ENCODE data around the gene CLMP. TPM values are rescaled to one million over a fixed set of nuclear protein-coding genes. Genes with fewer than 3 reads are reported as not detected.
"Not testable (repeated sequence)": the region's sequence is repeated elsewhere in the genome, so short reads cannot be mapped to it uniquely, and the experiment has no call there.

Gene CLMP
- total RNA-seq, 1 donor from 2014 or later, result 0.45 TPM

- DNase-seq (ENCODE audit: low spot score) (no peak), ATAC-seq (no peak)
Observed at GRCh38 chr11:123218451-123218850, 23.4 kb upstream of the CLMP start.

- ATAC-seq, result no peak
Observed at GRCh38 chr11:123217897-123218296, 22.8 kb upstream of the CLMP start.

GRCh38 chr11:123216249-123216648 lies 21.2 kb upstream of the CLMP start:
- ATAC-seq, result no peak

More at GRCh38 chr11:123217897-123218296, 22.8 kb upstream of the CLMP start:
- no peak for DNase-seq (ENCODE audit: low spot score)

GRCh38 chr11:123214940-123215339 lies 19.9 kb upstream of the CLMP start:
- no peak for ATAC-seq
- DNase-seq (ENCODE audit: low spot score), result no peak

More at GRCh38 chr11:123216249-123216648, 21.2 kb upstream of the CLMP start:
- DNase-seq (ENCODE audit: low spot score), result no peak

GRCh38 chr11:123214396-123214795 lies 19.3 kb upstream of the CLMP start:
- no peak for ATAC-seq
- DNase-seq (ENCODE audit: low spot score), result no peak

GRCh38 chr11:123213307-123213771 lies 18.3 kb upstream of the CLMP start:
- ATAC-seq (no peak), DNase-seq (ENCODE audit: low spot score) (no peak)

- ATAC-seq, result no peak
- DNase-seq (ENCODE audit: low spot score), result no peak
Observed at GRCh38 chr11:123212406-123212805, 17.4 kb upstream of the CLMP start.

GRCh38 chr11:123211981-123212380 lies 16.9 kb upstream of the CLMP start:
- DNase-seq (ENCODE audit: low spot score) (no peak), ATAC-seq (no peak)

GRCh38 chr11:123211149-123211852 lies 16.3 kb upstream of the CLMP start:
- no peak for ATAC-seq
- DNase-seq (ENCODE audit: low spot score), result no peak

GRCh38 chr11:123209591-123209990 lies 14.5 kb upstream of the CLMP start:
- DNase-seq (ENCODE audit: low spot score), result no peak
- ATAC-seq, result no peak

GRCh38 chr11:123206791-123207434 lies 11.9 kb upstream of the CLMP start:
- no peak for ATAC-seq
- DNase-seq (ENCODE audit: low spot score), result no peak

GRCh38 chr11:123206055-123206454 lies 11.0 kb upstream of the CLMP start:
- DNase-seq (ENCODE audit: low spot score); ATAC-seq: not testable (repeated sequence)

- DNase-seq (ENCODE audit: low spot score) (no peak), ATAC-seq (no peak)
Observed at GRCh38 chr11:123203934-123204333, 8.9 kb upstream of the CLMP start.

GRCh38 chr11:123203471-123203870 lies 8.4 kb upstream of the CLMP start:
- no peak for ATAC-seq
- no peak for DNase-seq (ENCODE audit: low spot score)

- ATAC-seq (no peak), DNase-seq (ENCODE audit: low spot score) (no peak)
Observed at GRCh38 chr11:123202155-123203151, 7.4 kb upstream of the CLMP start.

GRCh38 chr11:123200264-123200663 lies 5.2 kb upstream of the CLMP start:
- ATAC-seq (no peak), DNase-seq (ENCODE audit: low spot score) (no peak)

- ATAC-seq (no peak), DNase-seq (ENCODE audit: low spot score) (no peak)
Observed at GRCh38 chr11:123197711-123198110, 2.7 kb upstream of the CLMP start.

- ATAC-seq (no peak), DNase-seq (ENCODE audit: low spot score) (no peak)
Observed at GRCh38 chr11:123196060-123196714, 1.1 kb upstream of the CLMP start.

GRCh38 chr11:123194337-123195187 lies 486 bp downstream of the CLMP start:
- no peak for DNase-seq (ENCODE audit: low spot score)

GRCh38 chr11:123193742-123194141 lies 1.3 kb downstream of the CLMP start:
- no peak for DNase-seq (ENCODE audit: low spot score)
- ATAC-seq, result no peak

More at GRCh38 chr11:123194337-123195187, 486 bp downstream of the CLMP start:
- ATAC-seq, result peak; percentile 26
